HL-60 (cell line): ENCODE measurements around the gene LMO2.
"Not testable (repeated sequence)": the region's sequence is repeated elsewhere in the genome, so short reads cannot be mapped to it uniquely, and the experiment has no call there.

Experiments
- DNase-seq, 2 experiments: peaks; one replicate each; pipeline ENCODE4 v3.0.0-alpha.2; 2010 to 2020; ENCODE audit warnings: low read depth in 1 of 2, low spot score in 1 of 2
- H3K27ac ChIP-seq: fragments of 250-450 bp; sonication (Bioruptor Pico); replicated peaks from 2 replicates; pipeline ENCODE4 v1.5.1; 2020; ENCODE audit warnings: mild to moderate bottlenecking, moderate library complexity
- H3K27me3 ChIP-seq: fragments of 250-450 bp; sonication (Bioruptor Pico); 2 replicates; pipeline ENCODE4 v1.5.1; 2021; ENCODE audit warnings: mild to moderate bottlenecking, moderate library complexity; ENCODE audit not compliant: insufficient read depth, poor library complexity, severe bottlenecking
- H3K4me3 ChIP-seq: replicated peaks from 2 replicates; pipeline ENCODE4 v1.5.1; 2011; ENCODE audit warnings: mild to moderate bottlenecking, control low read depth, low read length; ENCODE audit not compliant: insufficient read depth
- GABPA ChIP-seq: IDR thresholded peaks from 2 replicates; pipeline ENCODE4 v1.6.1; 2012; ENCODE audit warnings: low read depth
- POLR2AphosphoS5 ChIP-seq: IDR thresholded peaks from 2 replicates; pipeline ENCODE4 v1.6.1; 2012; ENCODE audit warnings: low read depth
- SPI1 ChIP-seq: IDR thresholded peaks from 2 replicates; pipeline ENCODE4 v1.6.1; 2012; ENCODE audit warnings: low read depth, mild to moderate bottlenecking, borderline replicate concordance
- TF ChIP-seq, protein P1 (sequence below): IDR thresholded peaks from one replicate; pipeline ENCODE4 v1.5.1; 2011; ENCODE audit warnings: low read length, control low read depth, inconsistent platforms; ENCODE audit not compliant: insufficient read depth
- TF ChIP-seq, protein P2 (sequence below): IDR thresholded peaks from 2 replicates; pipeline ENCODE4 v1.6.1; 2012; ENCODE audit warnings: low read depth; ENCODE audit not compliant: insufficient replicate concordance

The LMO2 gene

DNA sequence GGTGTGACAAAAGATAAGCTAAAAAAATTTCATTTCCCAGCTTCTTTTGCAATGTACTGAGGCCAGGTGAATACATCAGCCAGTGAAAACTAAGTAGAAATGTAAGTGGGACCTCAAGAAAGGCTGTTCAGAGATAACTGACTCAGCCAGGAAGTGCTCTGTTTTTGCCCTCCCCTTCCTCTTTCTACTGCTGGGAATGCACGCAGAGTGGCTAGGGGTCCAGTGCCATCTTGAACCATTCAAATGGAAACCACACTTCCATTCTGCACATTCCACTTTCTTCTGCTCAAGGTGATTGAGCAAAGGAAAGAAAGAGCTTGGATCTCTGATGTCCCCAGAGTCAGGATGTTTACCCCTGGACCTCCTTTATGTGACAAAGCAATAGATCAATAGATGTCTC lies 27.8 kb upstream of the LMO2 start:
- no peak overlapping the region for H3K4me3 ChIP-seq
- no peaks in the 10 kb centered on the region for H3K27me3 ChIP-seq
- peak in 1 of 2 experiments; percentile 50 for DNase-seq
- TF ChIP-seq, protein P1, sequence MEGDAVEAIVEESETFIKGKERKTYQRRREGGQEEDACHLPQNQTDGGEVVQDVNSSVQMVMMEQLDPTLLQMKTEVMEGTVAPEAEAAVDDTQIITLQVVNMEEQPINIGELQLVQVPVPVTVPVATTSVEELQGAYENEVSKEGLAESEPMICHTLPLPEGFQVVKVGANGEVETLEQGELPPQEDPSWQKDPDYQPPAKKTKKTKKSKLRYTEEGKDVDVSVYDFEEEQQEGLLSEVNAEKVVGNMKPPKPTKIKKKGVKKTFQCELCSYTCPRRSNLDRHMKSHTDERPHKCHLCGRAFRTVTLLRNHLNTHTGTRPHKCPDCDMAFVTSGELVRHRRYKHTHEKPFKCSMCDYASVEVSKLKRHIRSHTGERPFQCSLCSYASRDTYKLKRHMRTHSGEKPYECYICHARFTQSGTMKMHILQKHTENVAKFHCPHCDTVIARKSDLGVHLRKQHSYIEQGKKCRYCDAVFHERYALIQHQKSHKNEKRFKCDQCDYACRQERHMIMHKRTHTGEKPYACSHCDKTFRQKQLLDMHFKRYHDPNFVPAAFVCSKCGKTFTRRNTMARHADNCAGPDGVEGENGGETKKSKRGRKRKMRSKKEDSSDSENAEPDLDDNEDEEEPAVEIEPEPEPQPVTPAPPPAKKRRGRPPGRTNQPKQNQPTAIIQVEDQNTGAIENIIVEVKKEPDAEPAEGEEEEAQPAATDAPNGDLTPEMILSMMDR = no peak
- TF ChIP-seq SPI1 = peak; percentile 82
- TF ChIP-seq GABPA = peak; percentile 55; the same call in 1 of the 2 replicates
- H3K27ac ChIP-seq = peak overlapping the region; percentile 1

DNA sequence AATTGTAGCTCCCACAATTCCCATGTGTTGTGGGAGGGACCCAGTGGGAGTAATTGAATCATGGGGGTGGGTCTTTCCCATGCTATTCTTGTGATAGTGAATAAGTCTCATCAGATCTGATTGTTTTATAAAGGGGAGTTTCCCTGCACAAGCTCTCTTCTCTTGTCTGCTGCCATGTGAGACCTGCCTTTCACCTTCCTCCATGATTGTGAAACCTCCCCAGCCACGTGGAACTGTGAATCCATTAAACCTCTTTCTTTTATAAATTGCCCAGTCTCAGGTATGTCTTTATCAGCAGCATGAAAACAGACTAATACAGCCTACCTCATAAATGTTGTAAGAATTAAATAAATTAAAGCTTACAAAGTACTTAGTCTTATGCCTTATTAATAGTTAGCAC lies 25.5 kb upstream of the LMO2 start:
- not testable (repeated sequence) for DNase-seq, H3K4me3 ChIP-seq, H3K27ac ChIP-seq, H3K27me3 ChIP-seq

DNA sequence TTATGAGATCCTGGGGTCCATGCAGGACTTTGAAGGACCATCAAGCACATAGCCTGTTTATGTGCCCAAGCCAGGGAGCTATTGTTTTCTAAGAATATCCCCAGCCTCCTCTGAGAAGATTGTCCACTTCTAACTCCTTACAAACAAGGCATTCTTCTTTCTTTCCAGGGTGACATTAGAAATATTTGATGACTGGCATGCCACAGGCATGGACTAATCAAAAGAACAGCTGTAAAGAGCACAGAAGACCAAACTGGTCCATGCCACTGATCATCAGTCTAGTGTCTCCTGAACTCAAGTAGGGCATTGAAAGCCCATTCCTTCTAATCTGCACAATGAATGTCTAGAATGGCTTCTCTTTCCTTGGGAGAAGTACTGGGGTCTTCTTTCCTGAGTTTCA lies 24.9 kb upstream of the LMO2 start:
- DNase-seq = no peak
- Histone ChIP-seq H3K4me3 (no peak overlapping the region), H3K27ac (no peak overlapping the region), H3K27me3 (no peaks in the 10 kb centered on the region)
- TF ChIP-seq, protein P1 = no peak
- TF ChIP-seq, protein P2, sequence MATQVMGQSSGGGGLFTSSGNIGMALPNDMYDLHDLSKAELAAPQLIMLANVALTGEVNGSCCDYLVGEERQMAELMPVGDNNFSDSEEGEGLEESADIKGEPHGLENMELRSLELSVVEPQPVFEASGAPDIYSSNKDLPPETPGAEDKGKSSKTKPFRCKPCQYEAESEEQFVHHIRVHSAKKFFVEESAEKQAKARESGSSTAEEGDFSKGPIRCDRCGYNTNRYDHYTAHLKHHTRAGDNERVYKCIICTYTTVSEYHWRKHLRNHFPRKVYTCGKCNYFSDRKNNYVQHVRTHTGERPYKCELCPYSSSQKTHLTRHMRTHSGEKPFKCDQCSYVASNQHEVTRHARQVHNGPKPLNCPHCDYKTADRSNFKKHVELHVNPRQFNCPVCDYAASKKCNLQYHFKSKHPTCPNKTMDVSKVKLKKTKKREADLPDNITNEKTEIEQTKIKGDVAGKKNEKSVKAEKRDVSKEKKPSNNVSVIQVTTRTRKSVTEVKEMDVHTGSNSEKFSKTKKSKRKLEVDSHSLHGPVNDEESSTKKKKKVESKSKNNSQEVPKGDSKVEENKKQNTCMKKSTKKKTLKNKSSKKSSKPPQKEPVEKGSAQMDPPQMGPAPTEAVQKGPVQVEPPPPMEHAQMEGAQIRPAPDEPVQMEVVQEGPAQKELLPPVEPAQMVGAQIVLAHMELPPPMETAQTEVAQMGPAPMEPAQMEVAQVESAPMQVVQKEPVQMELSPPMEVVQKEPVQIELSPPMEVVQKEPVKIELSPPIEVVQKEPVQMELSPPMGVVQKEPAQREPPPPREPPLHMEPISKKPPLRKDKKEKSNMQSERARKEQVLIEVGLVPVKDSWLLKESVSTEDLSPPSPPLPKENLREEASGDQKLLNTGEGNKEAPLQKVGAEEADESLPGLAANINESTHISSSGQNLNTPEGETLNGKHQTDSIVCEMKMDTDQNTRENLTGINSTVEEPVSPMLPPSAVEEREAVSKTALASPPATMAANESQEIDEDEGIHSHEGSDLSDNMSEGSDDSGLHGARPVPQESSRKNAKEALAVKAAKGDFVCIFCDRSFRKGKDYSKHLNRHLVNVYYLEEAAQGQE = no peak
- no peak for TF ChIP-seq GABPA
- TF ChIP-seq POLR2AphosphoS5 = no peak
- TF ChIP-seq SPI1 = no peak

DNA sequence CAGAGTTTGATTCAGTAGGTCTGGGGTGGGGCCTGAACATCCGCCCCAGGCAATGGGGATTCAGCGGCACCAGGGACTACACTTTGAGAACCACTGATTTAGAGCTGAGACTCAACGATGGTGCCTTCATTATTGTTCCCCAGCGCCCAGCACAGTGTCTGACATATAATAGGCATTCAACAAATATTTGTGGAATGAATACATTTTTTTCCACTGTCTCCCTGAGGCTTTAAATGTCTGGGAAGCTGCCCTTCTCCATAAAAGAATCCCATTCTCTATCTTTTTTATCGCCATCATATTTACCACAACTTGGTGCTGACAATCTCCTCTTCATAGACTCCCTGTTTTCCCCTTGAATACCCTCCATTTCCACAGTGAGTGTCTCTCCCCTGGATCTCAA lies 23.6 kb upstream of the LMO2 start:
- H3K27ac ChIP-seq = no peak overlapping the region
- no peak overlapping the region for H3K4me3 ChIP-seq
- DNase-seq = no peak
- TF ChIP-seq, protein P1 = no peak
- TF ChIP-seq POLR2AphosphoS5 (no peak), GABPA (no peak), SPI1 (no peak)
- TF ChIP-seq, protein P2 = no peak
- H3K27me3 ChIP-seq = no peaks in the 10 kb centered on the region
